Measurements from ENCODE around the gene CDH6. TPM values are rescaled to one million over a fixed set of nuclear protein-coding genes. Genes with fewer than 3 reads are reported as not detected.

Gene CDH6
- total and polyA plus RNA-seq, 2 of the 4 experiments (the other 2 are of a cell fraction) = 72.2 to 232 TPM

DNA sequence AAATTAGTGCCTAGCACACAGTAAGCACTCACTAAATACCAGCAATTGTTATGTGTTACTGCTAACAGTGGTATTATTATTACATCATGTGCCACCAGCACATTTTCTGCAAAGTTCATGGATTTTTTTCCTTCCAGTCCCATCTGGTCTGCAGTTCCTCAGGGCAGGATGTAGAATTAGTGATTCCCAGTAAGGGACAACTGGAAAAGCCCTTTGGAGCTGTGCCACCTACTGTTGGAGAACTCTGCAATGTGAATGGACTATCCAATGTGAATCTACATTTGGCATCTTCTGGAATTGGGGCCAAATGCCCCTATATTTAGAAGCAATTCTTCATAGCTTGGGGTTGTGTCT lies 154.0 kb downstream of the CDH6 start:
- no peak overlapping the region for H2AFZ ChIP-seq (replicated peaks; ENCODE audit: low read length, poor library complexity)
- H3K9me3 ChIP-seq (ENCODE audit: control insufficient read depth, insufficient read depth, low read length) = no peaks in the 10 kb centered on the region
- H2BK20ac ChIP-seq (ENCODE audit: low read depth, low read length) = no peak overlapping the region
- no peaks in the 10 kb centered on the region for H3K79me1 ChIP-seq (ENCODE audit: low read depth in 1 of 2, low read length in 2 of 2)
- ATAC-seq (ENCODE audit: low read depth) = no peak
- H4K91ac ChIP-seq (ENCODE audit: insufficient read depth, low read depth, low read length) = no peak overlapping the region
- no peaks in the 10 kb centered on the region for H4K20me1 ChIP-seq (ENCODE audit: insufficient read depth, low read length)
- H3K56ac ChIP-seq (ENCODE audit: extremely low read depth, insufficient read depth, low read length) = no peak overlapping the region
- no peak overlapping the region for H2BK15ac ChIP-seq (ENCODE audit: low read depth, low read length)
- in situ Hi-C loops (cut with MboI; ENCODE audit: low sequenced_read_pairs) (no loop called here), dilution Hi-C loops (cut with HindIII; ENCODE audit: low sequenced_read_pairs, unreplicated experiment) (no loop called here), intact Hi-C loops (cut with micrococcal nuclease) (no loop called here)
- TF ChIP-seq NFE2L2 (IDR thresholded peaks at IDR 0.05; ENCODE audit: low read depth, low read length) = no peak
- BruUV-seq (replicated peaks) = no TSS peak
- H3K9ac ChIP-seq (ENCODE audit: low read depth, low read length) = no peak overlapping the region
- no peak overlapping the region for H2BK5ac ChIP-seq (ENCODE audit: low read depth, low read length, poor library complexity, severe bottlenecking)
- H3K14ac ChIP-seq (replicated peaks; ENCODE audit: low read depth, low read length) = no peak overlapping the region
- CTCF ChIA-PET = interaction anchor here (0.5 kb wide), 1 partner anchor 1181 kb away, joined by 3 read pairs; no protein-coding TSS in a partner anchor
- no peak overlapping the region for H4K5ac ChIP-seq (ENCODE audit: low read depth, low read length)
- no peak overlapping the region for H2BK120ac ChIP-seq (ENCODE audit: low read depth, low read length)
- H3K9me1 ChIP-seq (ENCODE audit: insufficient read depth, low read length) = no peaks in the 10 kb centered on the region
- H3K4me1 ChIP-seq (ENCODE audit: control insufficient read depth, insufficient read depth, low read length) = no peaks in the 10 kb centered on the region; the same call in 1 of the 2 replicates
- H2AK5ac ChIP-seq (ENCODE audit: low read depth, low read length) = no peak overlapping the region
- POLR2A ChIA-PET (ENCODE audit: unreplicated experiment) = no interaction called here
- H3K4ac ChIP-seq (ENCODE audit: low read depth, low read length) = no peak overlapping the region
- no peak overlapping the region for H3K4me3 ChIP-seq (ENCODE audit: insufficient read depth, low read depth, low read length)
- H3K23ac ChIP-seq (ENCODE audit: low read depth, low read length) = no peak overlapping the region
- no peak overlapping the region for H3K4me2 ChIP-seq (ENCODE audit: low read depth, low read length)
- H3K27ac ChIP-seq (ENCODE audit: insufficient read depth, low read length) = no peak overlapping the region
- no peak overlapping the region for H4K8ac ChIP-seq (ENCODE audit: low read depth in 2 of 2, low read length in 2 of 2)
- H2AK9ac ChIP-seq (replicated peaks; ENCODE audit: low read depth, low read length, poor library complexity) = no peak overlapping the region
- H3K18ac ChIP-seq (ENCODE audit: low read depth, low read length) = no peak overlapping the region
- DNase-seq = no peak
- no peaks in the 10 kb centered on the region for H3K36me3 ChIP-seq (ENCODE audit: control insufficient read depth, insufficient read depth, low read length)
- no peaks in the 10 kb centered on the region for H3K27me3 ChIP-seq (ENCODE audit: control insufficient read depth, insufficient read depth, low read length)

Measured in IMR-90 (cell line).